HepG2 (cell line): ENCODE data around the gene EEF1AKMT3. TPM values are rescaled to one million over a fixed set of nuclear protein-coding genes. Genes with fewer than 3 reads are reported as not detected.

ENCODE experiments used
- CTCF ChIP-seq: sonication (generic); formaldehyde crosslinking; IDR thresholded peaks from 2 replicates; pipeline ENCODE4 v1.5.0; 2020; ENCODE audit warnings: mild to moderate bottlenecking, missing genetic modification reagents, moderate library complexity
- FOXO4 ChIP-seq: sonication (generic); formaldehyde crosslinking; conservative IDR thresholded peaks from 2 replicates; pipeline ENCODE4 v1.8.1; 2023; ENCODE audit warnings: missing genetic modification reagents
- HBP1 ChIP-seq: IDR thresholded peaks from 2 replicates; pipeline ENCODE4 v1.6.1; 2016; ENCODE audit warnings: low read depth, control low read depth
- KLF6 ChIP-seq: IDR thresholded peaks from 2 replicates; pipeline ENCODE4 v1.8.0; 2016; ENCODE audit warnings: missing biosample characterization, missing genetic modification reagents
- TEAD2 ChIP-seq: sonication (generic); formaldehyde crosslinking; IDR thresholded peaks from 2 replicates; pipeline ENCODE4 v1.9.0; 2021; ENCODE audit warnings: missing genetic modification reagents
- ZBTB49 ChIP-seq: sonication (generic); formaldehyde crosslinking; IDR thresholded peaks from 2 replicates; pipeline ENCODE4 v1.4.0; 2020; ENCODE audit warnings: missing genetic modification reagents, borderline replicate concordance
- ZHX2 ChIP-seq, 2 experiments: sonication (generic) in 1 of 2; formaldehyde crosslinking in 1 of 2; IDR thresholded peaks; 2 replicates each; pipeline versions ENCODE4 v1.6.1 to v1.9.0; 2014 to 2022; ENCODE audit warnings: antibody characterized with exemption in 1 of 2, borderline replicate concordance in 1 of 2, inconsistent platforms in 1 of 2, low read depth in 1 of 2, missing genetic modification reagents in 1 of 2
- ZNF784 ChIP-seq: sonication (generic); formaldehyde crosslinking; IDR thresholded peaks from 2 replicates; pipeline ENCODE4 v1.5.1; 2020; ENCODE audit warnings: missing genetic modification reagents, mild to moderate bottlenecking, borderline replicate concordance
- ZNF816 ChIP-seq: sonication (generic); formaldehyde crosslinking; IDR thresholded peaks from 2 replicates; pipeline ENCODE4 v1.8.0; 2022; ENCODE audit warnings: missing genetic modification reagents, mild to moderate bottlenecking, borderline replicate concordance
- ZNF839 ChIP-seq: sonication (generic); formaldehyde crosslinking; IDR thresholded peaks from 2 replicates; pipeline ENCODE4 v1.4.0; 2020; ENCODE audit warnings: missing genetic modification reagents, mild to moderate bottlenecking, borderline replicate concordance
- polyA plus RNA-seq, 8 experiments: library from polyadenylated mRNA; depleted of rRNA in 3 of 8; stranded (reverse) in 7 of 8; unstranded in 1 of 8; fragments of >200 nt; fragmentation: Illumina TruSeq in 4 of 8; extraction: Trizol in 4 of 8; gene quantifications; 2 replicates each; pipeline versions ENCODE4 v1.2.1 to v1.2.3, GENCODE V29; 2011 to 2016; ENCODE audit warnings: low read depth in 4 of 8, missing spikeins in 1 of 8, mixed read lengths in 1 of 8; ENCODE audit not compliant: insufficient read depth in 1 of 8
- total RNA-seq, 5 experiments: library from RNA; depleted of rRNA; stranded (reverse); fragments of >200 nt; fragmentation: Illumina TruSeq; extraction: Trizol; gene quantifications; 2 replicates each; pipeline ENCODE4 v1.2.3, GENCODE V29; 2016; ENCODE audit warnings: low read depth in 1 of 5

Gene EEF1AKMT3
- total and polyA plus RNA-seq, 2 of the 13 experiments (the other 11 are each of a cell fraction or from before 2014, with no cell fraction given): 4.7 to 11.4 TPM

- no peak for TF ChIP-seq ZHX2 (IDR thresholded peaks at IDR 0.05; ENCODE audit: low read depth)
- no peak for TF ChIP-seq ZHX2 (CRISPR knock-in tag; IDR thresholded peaks at IDR 0.05; ENCODE audit: borderline replicate concordance)
- 0 out of 2 replicates have a peak, but pooled peaks have one; percentile 44 for TF ChIP-seq HBP1 (CRISPR knock-in tag)
- no peak; the same call in 1 of the 2 replicates for TF ChIP-seq KLF6 (CRISPR knock-in tag)
- no peak for TF ChIP-seq ZNF839 (CRISPR knock-in tag)
- TF ChIP-seq FOXO4: no peak
- TF ChIP-seq CTCF: no peak
- TF ChIP-seq TEAD2: no peak
- TF ChIP-seq ZNF784 (CRISPR knock-in tag): no peak
- TF ChIP-seq ZBTB49: no peak
- no peak for TF ChIP-seq ZNF816 (CRISPR knock-in tag)
Observed at GRCh38 chr12:57744777-57745484, 27.5 kb upstream of the EEF1AKMT3 start, which contains the start of gene TSPAN31 (continued).
